Psoas muscle (tissue), 8 donors: ENCODE measurements around the gene ADAM8. TPM values are rescaled to one million over a fixed set of nuclear protein-coding genes. Genes with fewer than 3 reads are reported as not detected.

Source experiments
- ATAC-seq, 4 donors: fragments of 200-7000 bp; cut with Tn5 transposase; one replicate each; pipeline ENCODE4 v1.9.1; 2020; ENCODE audit warnings: moderate library complexity in 3 of 4, mild to moderate bottlenecking in 2 of 4
- DNase-seq, 2 donors: peaks; one replicate each; pipeline ENCODE4 v3.0.0-alpha.2; 2020
- H3K27ac ChIP-seq: fragments of 200-600 bp; one replicate; pipeline ENCODE4 v1.8.0; 2022
- H3K27me3 ChIP-seq, 3 donors: fragments of 200-600 bp in 1 of 3; one replicate each; pipeline versions ENCODE4 v1.6.1 to v1.8.0; 2013 to 2022; ENCODE audit warnings: low read length in 2 of 3, mild to moderate bottlenecking in 2 of 3, moderate library complexity in 1 of 3; ENCODE audit not compliant: insufficient read depth in 3 of 3
- H3K36me3 ChIP-seq, 2 donors: fragments of 200-600 bp in 1 of 2; one replicate each; pipeline versions ENCODE4 v1.6.1 to v1.8.0; 2013 to 2022; ENCODE audit warnings: low read depth in 1 of 2, mild to moderate bottlenecking in 1 of 2, moderate library complexity in 1 of 2; ENCODE audit not compliant: insufficient read depth in 1 of 2
- H3K4me1 ChIP-seq: fragments of 200-600 bp; one replicate; pipeline ENCODE4 v1.8.0; 2022
- H3K4me3 ChIP-seq: fragments of 200-600 bp; one replicate; pipeline ENCODE4 v1.8.0; 2022; ENCODE audit warnings: mild to moderate bottlenecking
- H3K9me3 ChIP-seq: fragments of 200-600 bp; one replicate; pipeline ENCODE4 v1.8.0; 2022
- CTCF ChIP-seq: fragments of 200-600 bp; IDR thresholded peaks from one replicate; pipeline ENCODE4 v1.8.0; 2022; ENCODE audit warnings: antibody characterized with exemption
- WGBS, 3 donors: extraction: QIAGEN DNeasy Blood & Tissue Kit; methylation state at CpG; one replicate each; pipeline versions ENCODE4 v1.1.6 to v1.1.7; 2013; 5-methylcytosine and 5-hydroxymethylcytosine counted together
- intact Hi-C, 2 donors: fragments of 100-400 bp; cut with DNase I; formaldehyde crosslinking; loops; one replicate each; pipeline versions ENCODE4 v1.11.0 to v1.14.2; 2022
- polyA plus RNA-seq, 3 donors: library from polyadenylated mRNA; stranded (reverse); fragments of 200-250 nt; gene quantifications; one replicate each; pipeline ENCODE4 v1.2.3, GENCODE V29; 2013
- total RNA-seq, 4 donors: library from RNA; stranded (reverse); fragmentation: NEBNext Ultra II Directional in 2 of 4; extraction: Animal tissue kit (Norgen Biotek cat#: 25700) in 2 of 4; gene quantifications; one replicate each; pipeline versions ENCODE4 v1.2.1 to v1.2.4, GENCODE V29; 2021 to 2023
- donor health status: healthy with polysubstance abuse.
- donor health status: DM: no; HTN: no; CAD: no; lungs with moderate emphysema.
- donor health status: Bipolar disorder and iron deficiency.
- donor health status: healthy.
- donor health status: DM: yes; HTN: yes; CAD: no.
- donor health status: DM: no; HTN: no; CAD: no.
- donor health status: DM: no; HTN: no; CAD: no.
- donor health status: DM: yes; HTN: yes; CAD: no.

The ADAM8 gene
- total and polyA plus RNA-seq, 7 donors: 0.21 to 2.8 (median 2.2) TPM

GRCh38 chr10:133213641-133214467 is 62.8 kb downstream of the ADAM8 start:
- Histone ChIP-seq H3K9me3 (no peaks in the 10 kb centered on the region), H3K27me3 (peaks cover 0 to 26% (median 8%) of the 10 kb centered on the region in 3 donors), H3K27ac (no peak overlapping the region), H3K36me3 (no peaks in the 10 kb centered on the region), H3K4me1 (no peaks in the 10 kb centered on the region), H3K4me3 (no peak overlapping the region)
- 78 to 83% (median 80%) methylated on average over 31 to 32 of the region's 32 CpGs for WGBS, 3 donors
- DNase-seq (peak; percentile 5 to 23), ATAC-seq (no peak)
- no peak for TF ChIP-seq CTCF
- intact Hi-C loops: no loop called here

- Histone ChIP-seq H3K4me1 (no peaks in the 10 kb centered on the region), H3K27me3 (peaks cover 0 to 23% (median 2%) of the 10 kb centered on the region in 3 donors), H3K4me3 (no peak overlapping the region), H3K27ac (no peak overlapping the region), H3K36me3 (no peaks in the 10 kb centered on the region), H3K9me3 (no peaks in the 10 kb centered on the region)
- DNase-seq (peak in 1 of 2 donors; percentile 36), ATAC-seq (no peak)
- intact Hi-C loops: no loop called here
- no peak for TF ChIP-seq CTCF
- 78 to 86% (median 82%) methylated on average over 17 to 20 of the region's 20 CpGs for WGBS, 3 donors
Observed at GRCh38 chr10:133212853-133213494, 63.7 kb downstream of the ADAM8 start.

Other genes with a start within 250 kb of the ADAM8 start
- under 1 TPM in 3 of 4 donors, not detected in 1; 0.06 to 0.84 (median 0.44) TPM for gene ADGRA1, start 188.9 kb downstream of the ADAM8 start, total RNA-seq
- gene ADGRA1, start 188.9 kb downstream of the ADAM8 start, polyA plus RNA-seq: under 1 TPM in 2 of 3 donors, not detected in 1; 0.05 to 0.08 TPM
- gene KNDC1, start 116.6 kb downstream of the ADAM8 start, total RNA-seq: under 1 TPM in 1 of 4 donors, not detected in 3; 0.10 TPM
- under 1 TPM in 2 of 3 donors, not detected in 1; under 0.01 to 0.01 TPM for gene KNDC1, start 116.6 kb downstream of the ADAM8 start, polyA plus RNA-seq
- gene UTF1, start 46.7 kb downstream of the ADAM8 start, total RNA-seq: not detected
- not detected for gene UTF1, start 46.7 kb downstream of the ADAM8 start, polyA plus RNA-seq
- gene VENTX, start 39.0 kb downstream of the ADAM8 start, total RNA-seq: under 1 TPM; 0.21 to 0.32 (median 0.27) TPM
- gene VENTX, start 39.0 kb downstream of the ADAM8 start, polyA plus RNA-seq: under 1 TPM; 0.03 to 0.34 (median 0.13) TPM
- gene TUBGCP2, start 32.0 kb upstream of the ADAM8 start, total RNA-seq: 10 to 100 TPM; 31.0 to 53.2 (median 41.1) TPM
- 10 to 100 TPM; 20.3 to 33.8 (median 25.1) TPM for gene TUBGCP2, start 32.0 kb upstream of the ADAM8 start, polyA plus RNA-seq
- gene ZNF511, start 32.0 kb upstream of the ADAM8 start, total RNA-seq: 10 to 100 TPM; 47.6 to 64.2 (median 54.0) TPM
- gene ZNF511, start 32.0 kb upstream of the ADAM8 start, polyA plus RNA-seq: 10 to 100 TPM; 43.2 to 51.3 (median 44.7) TPM
- gene CALY, start 60.0 kb upstream of the ADAM8 start, total RNA-seq: not detected
- gene CALY, start 60.0 kb upstream of the ADAM8 start, polyA plus RNA-seq: under 1 TPM in 1 of 3 donors, not detected in 2; 0.05 TPM
- gene PRAP1, start 70.5 kb upstream of the ADAM8 start, total RNA-seq: not detected
- under 1 TPM in 2 of 3 donors, not detected in 1; 0.14 to 0.64 TPM for gene PRAP1, start 70.5 kb upstream of the ADAM8 start, polyA plus RNA-seq
- gene FUOM, start 81.2 kb upstream of the ADAM8 start, total RNA-seq: 1 to 10 TPM; 3.0 to 6.7 (median 4.5) TPM
- gene FUOM, start 81.2 kb upstream of the ADAM8 start, polyA plus RNA-seq: 1 to 10 TPM; 5.4 to 9.1 (median 8.6) TPM
- gene ECHS1, start 96.5 kb upstream of the ADAM8 start, total RNA-seq: 100 to 1,000 TPM in 3 of 4 donors, 10 to 100 TPM in 1; 83.2 to 151 (median 120) TPM
- gene ECHS1, start 96.5 kb upstream of the ADAM8 start, polyA plus RNA-seq: 100 to 1,000 TPM; 107 to 131 (median 123) TPM
- 1 to 10 TPM; 3.1 to 5.2 (median 3.4) TPM for gene PAOX, start 102.4 kb upstream of the ADAM8 start, total RNA-seq
- gene PAOX, start 102.4 kb upstream of the ADAM8 start, polyA plus RNA-seq: 1 to 10 TPM; 2.4 to 4.1 (median 3.6) TPM
- 10 to 100 TPM; 22.7 to 37.7 (median 26.5) TPM for gene MTG1, start 117.3 kb upstream of the ADAM8 start, total RNA-seq
- 10 to 100 TPM; 31.5 to 67.1 (median 32.2) TPM for gene MTG1, start 117.3 kb upstream of the ADAM8 start, polyA plus RNA-seq
- gene SPRN, start 147.8 kb upstream of the ADAM8 start, total RNA-seq: not detected
- gene SPRN, start 147.8 kb upstream of the ADAM8 start, polyA plus RNA-seq: under 1 TPM; 0.08 to 0.22 (median 0.12) TPM
- 1 to 10 TPM in 2 of 4 donors, under 1 TPM in 2; 0.37 to 1.8 (median 0.94) TPM for gene SCART1, start 177.1 kb upstream of the ADAM8 start, total RNA-seq
- 1 to 10 TPM in 1 of 3 donors, under 1 TPM in 2; 0.08 to 1.1 (median 0.14) TPM for gene SCART1, start 177.1 kb upstream of the ADAM8 start, polyA plus RNA-seq